GM10248 (cell line): ENCODE data around the gene LARGE1.

ENCODE experiments used
- CTCF ChIA-PET: fragments of 300-600 bp; sonication (Branson Sonifier 250); formaldehyde crosslinking; extraction: SDS; loops from one replicate; lab custom pipeline; 2021; ENCODE audit warnings: antibody characterized with exemption; lab: Yijun Ruan, JAX
- POLR2A ChIA-PET: fragments of 350-650 bp; sonication (Branson Sonifier 250); formaldehyde crosslinking; extraction: SDS; loops from one replicate; lab custom pipeline; 2020; ENCODE audit warnings: antibody characterized with exemption; lab: Yijun Ruan, JAX
- DNase-seq: peaks from one replicate; pipeline ENCODE4 v3.0.0; 2012; ENCODE audit errors: extremely low spot score
- TF ChIP-seq, protein P1 (sequence below): IDR thresholded peaks from 2 replicates; pipeline ENCODE4 v1.5.1; 2012; ENCODE audit warnings: mild to moderate bottlenecking, low read depth; ENCODE audit errors: extremely low read depth, missing control alignments, control extremely low read depth

Gene LARGE1

DNA sequence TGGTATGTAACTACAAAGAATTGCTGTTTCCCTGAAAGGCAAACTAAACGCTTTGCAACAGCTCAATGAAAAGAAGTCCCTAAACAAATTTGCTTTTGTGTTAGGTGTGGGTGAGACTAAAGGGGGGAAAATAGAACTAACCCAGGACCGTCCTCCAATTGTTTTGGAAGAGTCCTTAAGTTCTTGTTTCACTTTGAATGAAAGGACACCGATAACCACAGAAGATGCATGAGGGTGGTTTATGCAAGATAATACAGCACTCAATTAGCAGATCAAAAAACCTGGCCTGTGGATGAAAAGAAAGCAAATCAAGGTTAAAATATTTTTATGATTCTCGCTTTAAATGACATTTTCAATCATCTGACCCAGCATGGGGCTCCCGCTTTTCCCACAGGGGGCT lies 557.6 kb downstream of the LARGE1 start:
- CTCF ChIA-PET = no interaction called here
- POLR2A ChIA-PET = no interaction called here

DNA sequence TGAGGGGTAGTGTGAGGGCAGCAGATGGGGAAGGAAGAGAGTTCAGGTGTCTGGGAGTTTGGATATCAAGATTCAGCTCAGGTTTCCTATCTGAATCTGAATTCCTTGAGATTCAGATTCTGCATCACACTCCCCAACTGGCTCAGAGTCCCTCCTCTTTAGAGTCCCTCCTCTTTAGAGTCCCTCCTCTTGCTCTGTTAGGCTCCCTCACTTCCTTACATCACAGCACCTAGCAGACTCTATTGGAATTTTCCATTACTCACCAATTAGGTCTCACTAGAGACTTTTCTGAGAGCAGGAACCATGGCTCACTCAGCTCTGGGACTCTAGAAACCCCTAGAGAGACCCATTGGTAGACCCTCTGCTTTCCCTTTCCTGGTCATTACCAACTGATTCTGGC lies 558.7 kb downstream of the LARGE1 start:
- ChIA-PET CTCF (no interaction called here), POLR2A (no interaction called here)
- no peak for DNase-seq
- TF ChIP-seq, protein P1, sequence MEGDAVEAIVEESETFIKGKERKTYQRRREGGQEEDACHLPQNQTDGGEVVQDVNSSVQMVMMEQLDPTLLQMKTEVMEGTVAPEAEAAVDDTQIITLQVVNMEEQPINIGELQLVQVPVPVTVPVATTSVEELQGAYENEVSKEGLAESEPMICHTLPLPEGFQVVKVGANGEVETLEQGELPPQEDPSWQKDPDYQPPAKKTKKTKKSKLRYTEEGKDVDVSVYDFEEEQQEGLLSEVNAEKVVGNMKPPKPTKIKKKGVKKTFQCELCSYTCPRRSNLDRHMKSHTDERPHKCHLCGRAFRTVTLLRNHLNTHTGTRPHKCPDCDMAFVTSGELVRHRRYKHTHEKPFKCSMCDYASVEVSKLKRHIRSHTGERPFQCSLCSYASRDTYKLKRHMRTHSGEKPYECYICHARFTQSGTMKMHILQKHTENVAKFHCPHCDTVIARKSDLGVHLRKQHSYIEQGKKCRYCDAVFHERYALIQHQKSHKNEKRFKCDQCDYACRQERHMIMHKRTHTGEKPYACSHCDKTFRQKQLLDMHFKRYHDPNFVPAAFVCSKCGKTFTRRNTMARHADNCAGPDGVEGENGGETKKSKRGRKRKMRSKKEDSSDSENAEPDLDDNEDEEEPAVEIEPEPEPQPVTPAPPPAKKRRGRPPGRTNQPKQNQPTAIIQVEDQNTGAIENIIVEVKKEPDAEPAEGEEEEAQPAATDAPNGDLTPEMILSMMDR = no peak

More for the DNA sequence above, 557.6 kb downstream of the LARGE1 start:
- TF ChIP-seq, protein P1 = no peak
- no peak for DNase-seq

DNA sequence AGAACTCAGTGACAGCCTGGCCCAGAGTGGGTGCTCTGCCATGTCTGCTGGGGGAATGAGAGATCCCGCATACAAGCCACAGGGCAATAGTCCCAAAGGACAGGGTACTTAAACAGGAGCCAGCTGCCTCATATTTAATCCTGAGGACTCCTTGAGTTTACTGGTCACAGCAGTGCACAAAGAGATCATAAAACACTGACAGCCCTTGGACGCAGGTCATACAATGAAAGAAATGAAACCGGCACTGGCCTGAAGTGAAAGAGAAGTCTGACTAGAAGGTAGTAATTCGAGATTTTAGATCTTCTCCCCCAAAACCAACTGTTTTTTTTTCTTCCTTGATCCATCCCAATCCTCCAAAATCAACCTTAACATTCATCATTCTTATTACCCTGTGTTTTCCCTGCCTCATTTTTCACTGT lies 562.3 kb downstream of the LARGE1 start:
- POLR2A ChIA-PET = no interaction called here
- CTCF ChIA-PET = no interaction called here
- TF ChIP-seq, protein P1 = no peak
- no peak for DNase-seq

DNA sequence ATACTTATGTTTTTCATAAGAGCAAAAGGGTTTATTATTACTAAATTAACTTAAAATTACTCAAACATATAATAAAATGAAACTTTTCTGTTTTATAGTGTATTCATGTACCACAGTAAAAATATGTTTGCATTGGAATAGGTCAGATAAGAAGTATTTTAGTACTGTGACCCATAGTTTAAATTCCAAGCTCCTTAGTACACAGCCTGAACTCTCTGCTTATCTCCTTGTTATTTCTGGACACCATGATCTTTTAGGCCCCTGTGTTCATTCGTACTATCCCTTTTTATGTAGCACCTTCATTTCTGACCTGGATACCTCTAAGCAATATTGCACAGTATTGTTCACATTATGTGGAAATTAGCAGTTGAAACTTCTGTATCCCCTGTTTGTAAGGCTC lies 565.3 kb downstream of the LARGE1 start:
- CTCF ChIA-PET = no interaction called here
- POLR2A ChIA-PET = no interaction called here
- TF ChIP-seq, protein P1 = no peak
- DNase-seq = no peak

DNA sequence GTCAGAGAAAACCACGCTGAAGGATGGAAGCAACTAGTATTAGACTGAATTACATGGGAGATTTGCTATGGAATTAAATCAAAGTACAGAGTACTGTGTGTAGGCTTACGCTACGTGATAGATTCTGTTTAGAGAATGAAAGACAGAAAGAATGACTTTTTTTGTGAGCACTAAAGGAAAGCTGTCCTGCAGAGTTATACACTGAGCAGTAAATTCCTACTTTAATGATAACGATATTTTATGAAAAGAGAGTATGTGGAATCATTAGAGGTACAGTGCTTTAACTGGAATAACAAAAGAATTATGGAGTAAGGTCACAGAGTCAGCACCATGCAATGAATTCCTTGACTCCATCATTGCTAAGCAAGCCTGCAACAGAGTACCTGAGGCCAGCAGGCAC lies 566.8 kb downstream of the LARGE1 start:
- CTCF ChIA-PET = interaction anchor here (1.8 to 2.1 kb wide), 2 partner anchors 11 to 51 kb away, joined by 5 read pairs; no protein-coding TSS in a partner anchor
- no peak for DNase-seq

DNA sequence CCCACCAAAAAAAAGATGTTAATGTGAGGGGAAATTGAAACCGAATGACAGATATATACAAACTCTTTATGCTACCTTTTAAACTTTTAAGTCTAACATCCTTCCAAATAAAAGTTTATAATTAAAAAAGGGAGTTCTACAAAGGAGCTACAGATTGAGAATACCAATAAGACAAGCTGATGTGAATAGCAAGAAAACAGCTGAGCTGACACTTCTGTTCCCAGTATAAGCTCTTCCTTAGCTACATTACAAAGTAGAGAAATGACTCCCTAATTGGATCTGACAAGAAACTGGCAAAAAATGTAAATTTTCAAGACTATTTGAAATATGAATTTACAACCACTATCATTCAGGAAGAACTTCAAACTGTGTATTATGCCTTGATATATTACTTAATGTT lies 567.5 kb downstream of the LARGE1 start:
- no peak for DNase-seq
- TF ChIP-seq, protein P1 = no peak
- ChIA-PET CTCF (interaction anchor here (1.3 to 2.1 kb wide), 5 partner anchors 11 to 88 kb away, joined by 4 to 5 read pairs (median 5); no protein-coding TSS in a partner anchor), POLR2A (no interaction called here)

More for the DNA sequence above, 566.8 kb downstream of the LARGE1 start:
- POLR2A ChIA-PET = no interaction called here
- TF ChIP-seq, protein P1 = no peak
